Measurements from ENCODE around the gene GHDC. TPM values are rescaled to one million over a fixed set of nuclear protein-coding genes. Genes with fewer than 3 reads are reported as not detected.

GHDC gene
- total RNA-seq, 1 donor, result 14.7 TPM

- DNase-seq (ENCODE audit: low read depth), result no peak
- no peak overlapping the region for H3K4me3 ChIP-seq (ENCODE audit: low read depth, low read length)
- TF ChIP-seq, protein P1, sequence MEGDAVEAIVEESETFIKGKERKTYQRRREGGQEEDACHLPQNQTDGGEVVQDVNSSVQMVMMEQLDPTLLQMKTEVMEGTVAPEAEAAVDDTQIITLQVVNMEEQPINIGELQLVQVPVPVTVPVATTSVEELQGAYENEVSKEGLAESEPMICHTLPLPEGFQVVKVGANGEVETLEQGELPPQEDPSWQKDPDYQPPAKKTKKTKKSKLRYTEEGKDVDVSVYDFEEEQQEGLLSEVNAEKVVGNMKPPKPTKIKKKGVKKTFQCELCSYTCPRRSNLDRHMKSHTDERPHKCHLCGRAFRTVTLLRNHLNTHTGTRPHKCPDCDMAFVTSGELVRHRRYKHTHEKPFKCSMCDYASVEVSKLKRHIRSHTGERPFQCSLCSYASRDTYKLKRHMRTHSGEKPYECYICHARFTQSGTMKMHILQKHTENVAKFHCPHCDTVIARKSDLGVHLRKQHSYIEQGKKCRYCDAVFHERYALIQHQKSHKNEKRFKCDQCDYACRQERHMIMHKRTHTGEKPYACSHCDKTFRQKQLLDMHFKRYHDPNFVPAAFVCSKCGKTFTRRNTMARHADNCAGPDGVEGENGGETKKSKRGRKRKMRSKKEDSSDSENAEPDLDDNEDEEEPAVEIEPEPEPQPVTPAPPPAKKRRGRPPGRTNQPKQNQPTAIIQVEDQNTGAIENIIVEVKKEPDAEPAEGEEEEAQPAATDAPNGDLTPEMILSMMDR (IDR thresholded peaks at IDR 0.05; ENCODE audit: insufficient read depth, low read depth, low read length), result no peak
Observed at GRCh38 chr17:42201458-42201772, 7.1 kb upstream of the GHDC start.

- DNase-seq (ENCODE audit: low read depth), result no peak
- H3K4me3 ChIP-seq (ENCODE audit: low read depth, low read length), result no peak overlapping the region
- TF ChIP-seq, protein P1 (IDR thresholded peaks at IDR 0.05; ENCODE audit: insufficient read depth, low read depth, low read length), result no peak
Observed at GRCh38 chr17:42200706-42201457, 6.6 kb upstream of the GHDC start.

GRCh38 chr17:42199416-42200011 lies 5.2 kb upstream of the GHDC start:
- TF ChIP-seq, protein P1 (IDR thresholded peaks at IDR 0.05; ENCODE audit: insufficient read depth, low read depth, low read length), result no peak
- no peak for DNase-seq (ENCODE audit: low read depth)

GRCh38 chr17:42198897-42199296 lies 4.6 kb upstream of the GHDC start:
- no peak for DNase-seq (ENCODE audit: low read depth)
- TF ChIP-seq, protein P1 (IDR thresholded peaks at IDR 0.05; ENCODE audit: insufficient read depth, low read depth, low read length), result no peak
- H3K4me3 ChIP-seq (ENCODE audit: low read depth, low read length), result no peak overlapping the region

More at GRCh38 chr17:42199416-42200011, 5.2 kb upstream of the GHDC start:
- H3K4me3 ChIP-seq (ENCODE audit: low read depth, low read length), result no peak overlapping the region

GRCh38 chr17:42197564-42198156 lies 3.4 kb upstream of the GHDC start:
- TF ChIP-seq, protein P1 (IDR thresholded peaks at IDR 0.05; ENCODE audit: insufficient read depth, low read depth, low read length), result no peak
- no peak overlapping the region for H3K4me3 ChIP-seq (ENCODE audit: low read depth, low read length)
- no peak for DNase-seq (ENCODE audit: low read depth)

DNA sequence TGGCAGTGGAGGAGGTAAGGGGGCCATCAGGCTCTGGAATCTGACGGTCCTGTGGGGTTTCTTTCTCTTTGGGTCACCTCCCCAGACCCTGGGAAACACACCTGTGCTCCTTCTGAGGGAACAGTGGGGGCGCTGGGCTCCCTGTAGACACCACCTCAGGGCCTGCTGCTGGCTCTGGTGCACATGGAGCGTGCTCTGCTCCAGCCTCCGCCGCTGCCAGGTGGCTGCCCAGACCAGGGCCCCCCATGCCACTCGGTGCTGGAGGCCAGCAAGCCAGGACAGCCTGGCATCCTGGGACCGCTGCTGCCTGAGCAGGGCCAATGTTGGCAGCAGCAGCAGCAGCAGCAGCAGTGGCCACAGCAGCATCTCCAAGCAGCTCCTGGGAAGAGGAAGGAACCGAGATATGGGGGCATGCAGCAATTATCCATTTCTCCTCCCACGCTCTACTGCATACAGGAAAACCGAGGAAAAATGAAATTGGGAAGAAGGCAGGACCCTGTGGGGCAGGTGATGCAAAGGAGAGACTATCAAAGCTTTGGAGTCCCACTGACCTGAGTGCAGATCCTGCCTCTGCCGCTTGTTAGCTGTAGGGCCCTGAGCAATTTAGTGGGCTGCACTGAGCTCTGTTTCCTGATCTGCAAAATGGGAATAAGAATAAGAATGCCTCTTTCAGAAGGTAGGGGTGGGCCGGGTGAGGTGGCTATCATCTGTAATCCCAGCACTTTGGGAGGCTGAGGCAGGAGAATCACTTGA lies 902 bp downstream of the GHDC start:
- H3K4me3 ChIP-seq (ENCODE audit: low read depth, low read length), result peak overlapping the region; percentile 91
- TF ChIP-seq, protein P1 (IDR thresholded peaks at IDR 0.05; ENCODE audit: insufficient read depth, low read depth, low read length), result no peak
- no peak for DNase-seq (ENCODE audit: low read depth)
